Endothelial cell of umbilical vein (primary cell): ENCODE measurements around the gene ABHD10. TPM values are rescaled to one million over a fixed set of nuclear protein-coding genes. Genes with fewer than 3 reads are reported as not detected.

Source experiments
- BruUV-seq: library from RNA; stranded (reverse); fragments of 400-500 nt; replicated peaks from 2 replicates; lab custom pipeline; 2021; lab: Mats Ljungman, UMichigan
- CTCF ChIA-PET: fragments of 300-600, 350-600 bp; sonication (Branson Sonifier 250); formaldehyde crosslinking; loops from one replicate; lab custom pipeline; 2021; ENCODE audit warnings: antibody characterized with exemption, inconsistent platforms; lab: Charles Lee
- POLR2A ChIA-PET: fragments of 300-600, 350-600 bp; sonication (Branson Sonifier 250); formaldehyde crosslinking; loops from one replicate; lab custom pipeline; 2021; ENCODE audit warnings: antibody characterized with exemption, inconsistent platforms; lab: Charles Lee
- DNase-seq: peaks from one replicate; pipeline ENCODE4 v3.0.0-alpha.2; 2011; ENCODE audit warnings: low read depth, low spot score
- FAIRE-seq: peaks from 2 replicates; lab custom pipeline; 2011; peaks lifted over from hg19 to GRCh38; lab: Jason Lieb, UNC
- H2AFZ ChIP-seq: 2 replicates; pipeline ENCODE4 v1.6.0; 2012; ENCODE audit warnings: low read depth, low read length, control low read depth, inconsistent platforms
- H3K27ac ChIP-seq: 2 replicates; pipeline ENCODE4 v1.5.1; 2011; ENCODE audit warnings: low read depth, mild to moderate bottlenecking, control low read depth, low read length, moderate library complexity; ENCODE audit not compliant: insufficient read depth
- H3K27me3 ChIP-seq, 2 experiments: 2 replicates each; pipeline versions ENCODE4 v1.6.0 to v1.6.1; 2011; ENCODE audit warnings: low read length in 2 of 2, mixed read lengths in 1 of 2; ENCODE audit not compliant: control insufficient read depth in 2 of 2, insufficient read depth in 2 of 2
- H3K36me3 ChIP-seq, 2 experiments: 2 replicates in 1 of 2; 3 replicates in 1 of 2; pipeline ENCODE4 v1.5.1; 2011; ENCODE audit warnings: low read length in 2 of 2, mild to moderate bottlenecking in 1 of 2, moderate library complexity in 1 of 2; ENCODE audit not compliant: control insufficient read depth in 2 of 2, insufficient read depth in 2 of 2; ENCODE audit errors: extremely low read depth in 1 of 2
- H3K4me1 ChIP-seq: 3 replicates; pipeline ENCODE4 v1.5.1; 2011; ENCODE audit warnings: mild to moderate bottlenecking, low read length; ENCODE audit not compliant: control insufficient read depth, insufficient read depth; ENCODE audit errors: extremely low read depth
- H3K4me2 ChIP-seq: 2 replicates; pipeline ENCODE4 v1.6.1; 2011; ENCODE audit warnings: low read length, control low read depth, mixed read lengths; ENCODE audit not compliant: insufficient read depth
- H3K4me3 ChIP-seq, 3 experiments: fragments of 200-600 bp in 1 of 3; sonication (generic), shearing (Covaris generic) in 1 of 3; replicated peaks in 1 of 3; 2 replicates each; pipeline ENCODE4 v1.5.1; 2011 to 2016; ENCODE audit warnings: control low read depth in 3 of 3, low read length in 3 of 3, mild to moderate bottlenecking in 2 of 3, inconsistent platforms in 1 of 3, low read depth in 1 of 3, moderate library complexity in 1 of 3; ENCODE audit not compliant: insufficient read depth in 1 of 3
- H3K79me2 ChIP-seq: 2 replicates; pipeline ENCODE4 v1.6.0; 2012; ENCODE audit warnings: low read length, inconsistent platforms; ENCODE audit not compliant: control insufficient read depth, insufficient read depth
- H3K9ac ChIP-seq: replicated peaks from 2 replicates; pipeline ENCODE3; 2011; ENCODE audit warnings: low read length, control low read depth; ENCODE audit not compliant: insufficient read depth; ENCODE audit errors: extremely low read depth
- H3K9me1 ChIP-seq: replicated peaks from 3 replicates; pipeline ENCODE4 v1.6.0; 2011; ENCODE audit warnings: mild to moderate bottlenecking, low read length; ENCODE audit not compliant: control insufficient read depth, insufficient read depth; ENCODE audit errors: extremely low read depth
- H3K9me3 ChIP-seq: replicated peaks from 2 replicates; pipeline ENCODE4 v1.5.1; 2012; ENCODE audit warnings: low read length, inconsistent platforms; ENCODE audit not compliant: control insufficient read depth, insufficient read depth
- H4K20me1 ChIP-seq: replicated peaks from 2 replicates; pipeline ENCODE3; 2011; ENCODE audit warnings: mild to moderate bottlenecking, low read length; ENCODE audit not compliant: control insufficient read depth, insufficient read depth; ENCODE audit errors: extremely low read depth
- CTCF ChIP-seq, 2 donors: IDR thresholded peaks; 1 replicate in 1 of 2; 2 replicates in 1 of 2; pipeline ENCODE4 v1.5.1; 2011; ENCODE audit warnings: low read length in 2 of 2, mild to moderate bottlenecking in 2 of 2, moderate library complexity in 2 of 2, control low read depth in 1 of 2, inconsistent platforms in 1 of 2, low read depth in 1 of 2; ENCODE audit not compliant: insufficient read depth in 1 of 2; ENCODE audit errors: extremely low read depth in 1 of 2
- EZH2 ChIP-seq: IDR thresholded peaks from 2 replicates; pipeline ENCODE4 v1.6.1; 2012; ENCODE audit warnings: borderline replicate concordance, low read depth, mild to moderate bottlenecking, moderate library complexity, low read length, inconsistent platforms; ENCODE audit not compliant: severe bottlenecking
- FOS ChIP-seq: IDR thresholded peaks from 2 replicates; pipeline ENCODE4 v1.6.1; 2011; ENCODE audit warnings: mild to moderate bottlenecking, low read length, moderate library complexity, borderline replicate concordance; ENCODE audit not compliant: insufficient read depth
- GATA2 ChIP-seq: IDR thresholded peaks from 2 replicates; pipeline ENCODE4 v1.7.0; 2011; ENCODE audit warnings: low read depth, mild to moderate bottlenecking, moderate library complexity, mixed read lengths, low read length; ENCODE audit not compliant: insufficient read length, insufficient read depth
- JUN ChIP-seq: IDR thresholded peaks from 2 replicates; pipeline ENCODE4 v1.6.1; 2011; ENCODE audit warnings: borderline replicate concordance, low read depth; ENCODE audit not compliant: insufficient read length, insufficient read depth
- MAX ChIP-seq: IDR thresholded peaks from 2 replicates; pipeline ENCODE4 v1.6.1; 2011; ENCODE audit not compliant: insufficient read depth, insufficient read length
- MYC ChIP-seq: IDR thresholded peaks from one replicate; pipeline ENCODE4 v1.6.1; 2011; ENCODE audit warnings: mild to moderate bottlenecking, low read depth, low read length
- POLR2A ChIP-seq: IDR thresholded peaks from 2 replicates; pipeline ENCODE4 v1.6.1; 2012; ENCODE audit warnings: low read depth, mild to moderate bottlenecking, control low read depth, low read length
- POLR2AphosphoS5 ChIP-seq: IDR thresholded peaks from 2 replicates; pipeline ENCODE4 v1.6.1; 2012; ENCODE audit warnings: low read depth, mild to moderate bottlenecking, control low read depth, low read length, moderate library complexity; ENCODE audit not compliant: insufficient read depth
- dilution Hi-C: fragments of 300-500 bp; cut with MboI; formaldehyde crosslinking; loops from one replicate; pipeline ENCODE4 v1.15.0; 2019; ENCODE audit warnings: low sequenced_read_pairs; ENCODE audit not compliant: extremely low pct_ligation_motif_present
- intact Hi-C: fragments of 100-400 bp; cut with micrococcal nuclease; formaldehyde crosslinking; loops from one replicate; pipeline ENCODE4 v1.10.0; 2022
- polyA plus RNA-seq, 4 experiments: library from polyadenylated mRNA; depleted of rRNA in 3 of 4; stranded (reverse) in 3 of 4; unstranded in 1 of 4; fragments of >200 nt; gene quantifications; 2 replicates each; pipeline versions ENCODE4 v1.2.1 to v1.2.3, GENCODE V29; 2011 to 2012; ENCODE audit warnings: missing spikeins in 1 of 4
- total RNA-seq: library from RNA; stranded (reverse); gene quantifications from 2 replicates; pipeline ENCODE4 v1.2.3, GENCODE V29; 2021

ABHD10 gene
- total and polyA plus RNA-seq, 2 donors (not counting 3 experiments of a cell fraction or from before 2014, with no cell fraction given), result 10.0 to 37.0 TPM

GRCh38 chr3:111968319-111969054 is 10.3 kb upstream of the ABHD10 start:
- H4K20me1 ChIP-seq, result no peaks in the 10 kb centered on the region
- intact Hi-C loops, result no loop called here
- POLR2A ChIA-PET, result interaction anchor here (0.9 to 1.8 kb wide), 4 partner anchors 10 to 108 kb away, joined by 3 to 6 read pairs (median 4); partner anchors contain the start of gene ABHD10
- FAIRE-seq (no peak), DNase-seq (no peak)
- H3K27me3 ChIP-seq, result no peaks in the 10 kb centered on the region
- no TSS peak for BruUV-seq
- H3K36me3 ChIP-seq, result peaks cover 10 to 13% of the 10 kb centered on the region in 2 experiments
- no peaks in the 10 kb centered on the region for H3K9me3 ChIP-seq
- dilution Hi-C loops, result no loop called here
- CTCF ChIA-PET, result interaction anchor here (0.5 to 7.9 kb wide), 30 partner anchors 10 to 299 kb away, joined by 3 to 239 read pairs (median 9); partner anchors contain the start of genes ABHD10 and PHLDB2
- H2AFZ ChIP-seq, result no peak overlapping the region
- peaks cover 21% of the 10 kb centered on the region for H3K4me1 ChIP-seq
- no peak overlapping the region for H3K9ac ChIP-seq
- H3K27ac ChIP-seq, result no peak overlapping the region
- H3K79me2 ChIP-seq, result no peaks in the 10 kb centered on the region
- no peaks in the 10 kb centered on the region for H3K9me1 ChIP-seq
- H3K4me2 ChIP-seq, result no peak overlapping the region
- TF ChIP-seq GATA2 (no peak), POLR2AphosphoS5 (no peak), MYC (no peak), MAX (no peak), FOS (no peak), EZH2 (no peak), JUN (no peak), CTCF (IDR thresholded peaks at IDR 0.05; ENCODE audit: extremely low read depth in 1 of 2, insufficient read depth in 1 of 2, low read depth in 1 of 2, low read length in 2 of 2) (no peak), POLR2A (no peak)
- no peak overlapping the region for H3K4me3 ChIP-seq
